Hypothalamus (tissue), 51 donors: ENCODE data around the gene SZRD1.

Source experiments
- DNase-seq, 51 donors: peaks; one replicate each; lab custom pipeline; 2025; lab: John Stamatoyannopoulos, UW

The SZRD1 gene

GRCh38 chr1:16367258-16367967 is 371 bp downstream of the SZRD1 start:
- peak in 49 of 51 donors; percentile 70 to 98 (median 90) for DNase-seq

GRCh38 chr1:16367968-16368890 is 1.2 kb downstream of the SZRD1 start:
- no peak for DNase-seq

GRCh38 chr1:16369821-16370220 is 2.8 kb downstream of the SZRD1 start:
- no peak for DNase-seq

- no peak for DNase-seq
Measured at GRCh38 chr1:16371725-16372124, 4.7 kb downstream of the SZRD1 start.

GRCh38 chr1:16372535-16373285 is 5.7 kb downstream of the SZRD1 start:
- DNase-seq, result no peak

GRCh38 chr1:16374266-16374665 is 7.2 kb downstream of the SZRD1 start:
- DNase-seq, result peak in 18 of 51 donors; percentile 4 to 50 (median 17)

GRCh38 chr1:16375521-16376340 is 8.7 kb downstream of the SZRD1 start:
- DNase-seq, result no peak

GRCh38 chr1:16376971-16377370 is 9.9 kb downstream of the SZRD1 start:
- DNase-seq, result no peak

GRCh38 chr1:16378443-16378842 is 11.4 kb downstream of the SZRD1 start:
- no peak for DNase-seq

GRCh38 chr1:16380868-16381267 is 13.8 kb downstream of the SZRD1 start:
- DNase-seq, result no peak

GRCh38 chr1:16383888-16384287 is 16.8 kb downstream of the SZRD1 start:
- DNase-seq, result no peak

GRCh38 chr1:16385659-16386453 is 18.8 kb downstream of the SZRD1 start:
- no peak for DNase-seq

- DNase-seq, result peak in 16 of 51 donors; percentile 12 to 48 (median 23)
Measured at GRCh38 chr1:16386454-16387113, 19.5 kb downstream of the SZRD1 start.

- DNase-seq, result no peak
Measured at GRCh38 chr1:16387201-16388188, 20.5 kb downstream of the SZRD1 start.

GRCh38 chr1:16391411-16391810 is 24.4 kb downstream of the SZRD1 start:
- DNase-seq, result no peak

- peak in 1 of 51 donors; percentile 16 for DNase-seq
Measured at GRCh38 chr1:16392740-16393569, 25.9 kb downstream of the SZRD1 start.
